HG03064 (cell line): ENCODE results near the gene NUDT2.

Source experiments
- ATAC-seq: cut with Tn5 transposase; IDR thresholded peaks from one replicate; pipeline ENCODE4 v1.9.1; 2021; ENCODE audit warnings: low read depth; ENCODE audit not compliant: unreplicated experiment

NUDT2 gene

GRCh38 chr9:34382054-34382453 is 52.7 kb downstream of the NUDT2 start:
- no peak for ATAC-seq

GRCh38 chr9:34382879-34383278 is 53.5 kb downstream of the NUDT2 start:
- no peak for ATAC-seq

- ATAC-seq: no peak
Measured at GRCh38 chr9:34383904-34384303, 54.5 kb downstream of the NUDT2 start.

- no peak for ATAC-seq
Measured at GRCh38 chr9:34384368-34385165, 55.2 kb downstream of the NUDT2 start.

- ATAC-seq: no peak
Measured at GRCh38 chr9:34385561-34386230, 56.3 kb downstream of the NUDT2 start.

GRCh38 chr9:34386656-34387055 is 57.3 kb downstream of the NUDT2 start:
- ATAC-seq: no peak

GRCh38 chr9:34387239-34387638 is 57.9 kb downstream of the NUDT2 start:
- no peak for ATAC-seq

- ATAC-seq: no peak
Measured at GRCh38 chr9:34392511-34392910, 63.1 kb downstream of the NUDT2 start.
